Smooth muscle cell (in vitro differentiated cells): ENCODE data around the gene SCUBE1. TPM values are rescaled to one million over a fixed set of nuclear protein-coding genes. Genes with fewer than 3 reads are reported as not detected.

Experiments used
- DNase-seq: peaks from one replicate; lab custom pipeline; 2025; ENCODE audit not compliant: unreplicated experiment; lab: John Stamatoyannopoulos, UW
- H2AFZ ChIP-seq: fragments of 200-600 bp; sonication (generic); 2 replicates; pipeline ENCODE4 v1.6.0; 2016; ENCODE audit warnings: antibody characterized with exemption, low read depth, mild to moderate bottlenecking
- H3F3A ChIP-seq: fragments of 200-600 bp; sonication (generic); 2 replicates; pipeline ENCODE4 v1.6.0; 2017; ENCODE audit warnings: antibody characterized with exemption, low read depth
- H3K27ac ChIP-seq: fragments of 200-600 bp; sonication (generic); 2 replicates; pipeline ENCODE4 v1.5.1; 2016; ENCODE audit warnings: low read depth, mild to moderate bottlenecking
- H3K27me3 ChIP-seq: fragments of 200-600 bp; sonication (generic); 2 replicates; pipeline ENCODE4 v1.6.1; 2016; ENCODE audit warnings: low read depth, mild to moderate bottlenecking
- H3K36me3 ChIP-seq: fragments of 200-600 bp; sonication (generic); 2 replicates; pipeline ENCODE4 v1.5.1; 2016; ENCODE audit warnings: low read depth
- H3K4me1 ChIP-seq: fragments of 200-600 bp; sonication (generic); 2 replicates; pipeline ENCODE4 v1.5.1; 2016; ENCODE audit warnings: low read depth
- H3K4me2 ChIP-seq: fragments of 200-600 bp; sonication (generic); 2 replicates; pipeline ENCODE4 v1.6.0; 2016; ENCODE audit warnings: mild to moderate bottlenecking
- H3K4me3 ChIP-seq: fragments of 200-600 bp; sonication (generic); 2 replicates; pipeline ENCODE4 v1.5.1; 2016; ENCODE audit warnings: mild to moderate bottlenecking
- H3K79me2 ChIP-seq: fragments of 200-600 bp; sonication (generic); 2 replicates; pipeline ENCODE4 v1.6.0; 2016; ENCODE audit warnings: low read depth, mild to moderate bottlenecking
- H3K9ac ChIP-seq: fragments of 200-600 bp; sonication (generic); 2 replicates; pipeline ENCODE4 v1.6.0; 2016; ENCODE audit warnings: low read depth
- H3K9me3 ChIP-seq: fragments of 200-600 bp; sonication (generic); replicated peaks from 2 replicates; pipeline ENCODE4 v1.5.1; 2016; ENCODE audit warnings: low read depth
- H4K20me1 ChIP-seq: fragments of 200-600 bp; sonication (generic); 2 replicates; pipeline ENCODE4 v1.6.0; 2016; ENCODE audit warnings: low read depth
- WGBS: methylation state at CpG from one replicate; pipeline ENCODE4 v1.1.7; 2016; ENCODE audit warnings: low lambda C conversion rate; 5-methylcytosine and 5-hydroxymethylcytosine counted together
- polyA plus RNA-seq: library from polyadenylated mRNA; unstranded; fragments of >200 nt; fragmentation: Nextera tagmentation; extraction: Ambion mirVana; gene quantifications from 2 replicates; pipeline ENCODE4 v1.2.1, GENCODE V29; 2016
- total RNA-seq: library from RNA; depleted of rRNA; stranded (reverse); fragments of >200 nt; gene quantifications from 2 replicates; pipeline ENCODE4 v1.2.3, GENCODE V29; 2014
- TF ChIP-seq, protein P1 (sequence below): fragments of 200-600 bp; sonication (generic); IDR thresholded peaks from 2 replicates; pipeline ENCODE4 v1.5.1; 2017; ENCODE audit warnings: borderline replicate concordance, mild to moderate bottlenecking, antibody characterized with exemption; ENCODE audit not compliant: insufficient read depth, poor library complexity, severe bottlenecking

The SCUBE1 gene
- total and polyA plus RNA-seq, 2 experiments from 2014 or later, result 13.4 to 16.3 TPM

DNA sequence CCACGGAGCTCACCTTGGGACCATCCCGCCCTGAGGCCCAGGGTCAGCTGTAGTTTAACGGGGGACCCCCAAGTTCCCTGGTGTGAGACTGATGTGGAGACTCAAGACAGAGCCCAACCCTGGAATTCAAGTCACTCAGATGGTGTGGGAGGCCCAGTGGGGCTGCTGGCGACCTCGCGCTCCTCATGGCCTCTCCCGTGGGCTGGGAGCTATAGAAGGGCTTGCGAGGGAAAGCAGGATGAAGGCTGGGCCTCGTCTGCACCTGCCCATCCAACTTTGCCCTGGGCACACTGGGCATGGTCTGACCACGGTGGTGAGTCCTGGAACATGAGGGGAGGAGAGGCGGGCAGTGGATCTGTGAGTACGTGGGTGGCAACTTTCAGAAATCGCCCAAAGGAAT, 142.6 kb downstream of the SCUBE1 start:
- no peaks in the 10 kb centered on the region for H3K9me3 ChIP-seq
- H3K27me3 ChIP-seq, result no peaks in the 10 kb centered on the region
- no peak overlapping the region for H3K27ac ChIP-seq
- H3F3A ChIP-seq, result no peaks in the 10 kb centered on the region
- H2AFZ ChIP-seq, result no peak overlapping the region
- no peaks in the 10 kb centered on the region for H4K20me1 ChIP-seq
- no peak overlapping the region for H3K4me3 ChIP-seq
- no peak for DNase-seq
- H3K9ac ChIP-seq, result no peak overlapping the region
- TF ChIP-seq, protein P1, sequence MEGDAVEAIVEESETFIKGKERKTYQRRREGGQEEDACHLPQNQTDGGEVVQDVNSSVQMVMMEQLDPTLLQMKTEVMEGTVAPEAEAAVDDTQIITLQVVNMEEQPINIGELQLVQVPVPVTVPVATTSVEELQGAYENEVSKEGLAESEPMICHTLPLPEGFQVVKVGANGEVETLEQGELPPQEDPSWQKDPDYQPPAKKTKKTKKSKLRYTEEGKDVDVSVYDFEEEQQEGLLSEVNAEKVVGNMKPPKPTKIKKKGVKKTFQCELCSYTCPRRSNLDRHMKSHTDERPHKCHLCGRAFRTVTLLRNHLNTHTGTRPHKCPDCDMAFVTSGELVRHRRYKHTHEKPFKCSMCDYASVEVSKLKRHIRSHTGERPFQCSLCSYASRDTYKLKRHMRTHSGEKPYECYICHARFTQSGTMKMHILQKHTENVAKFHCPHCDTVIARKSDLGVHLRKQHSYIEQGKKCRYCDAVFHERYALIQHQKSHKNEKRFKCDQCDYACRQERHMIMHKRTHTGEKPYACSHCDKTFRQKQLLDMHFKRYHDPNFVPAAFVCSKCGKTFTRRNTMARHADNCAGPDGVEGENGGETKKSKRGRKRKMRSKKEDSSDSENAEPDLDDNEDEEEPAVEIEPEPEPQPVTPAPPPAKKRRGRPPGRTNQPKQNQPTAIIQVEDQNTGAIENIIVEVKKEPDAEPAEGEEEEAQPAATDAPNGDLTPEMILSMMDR, result no peak
- H3K4me2 ChIP-seq, result no peak overlapping the region
- 96% methylated on average over 13 of the region's 13 CpGs for WGBS
- H3K79me2 ChIP-seq, result no peaks in the 10 kb centered on the region
- H3K4me1 ChIP-seq, result no peaks in the 10 kb centered on the region
- no peaks in the 10 kb centered on the region for H3K36me3 ChIP-seq

DNA sequence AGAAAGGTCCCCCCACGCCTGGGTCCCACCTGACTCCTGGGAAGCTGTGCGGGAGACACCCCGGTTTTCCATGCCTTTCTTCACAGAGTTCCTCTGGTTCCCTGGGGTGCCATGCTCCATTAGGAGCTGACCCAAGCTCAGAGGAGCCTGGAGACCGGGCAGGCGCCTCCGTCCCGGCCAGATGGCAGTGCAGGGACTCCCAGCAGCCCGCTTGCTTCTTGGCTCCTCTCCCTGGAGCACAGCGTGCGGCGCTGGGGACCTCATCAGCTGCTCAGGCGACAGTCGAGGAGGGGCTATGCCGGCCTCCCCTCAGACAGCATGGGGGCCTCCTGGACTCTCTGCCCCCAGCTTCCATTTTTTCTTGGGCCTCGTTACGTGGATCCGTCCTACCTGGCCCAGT, 143.1 kb downstream of the SCUBE1 start:
- no peak overlapping the region for H3K9ac ChIP-seq
- H3K79me2 ChIP-seq, result no peaks in the 10 kb centered on the region
- H3K27ac ChIP-seq, result no peak overlapping the region
- 84% methylated on average over 17 of the region's 17 CpGs for WGBS
- H3K9me3 ChIP-seq, result no peaks in the 10 kb centered on the region
- no peak overlapping the region for H2AFZ ChIP-seq
- H3K4me2 ChIP-seq, result no peak overlapping the region
- H3K4me1 ChIP-seq, result no peaks in the 10 kb centered on the region
- no peaks in the 10 kb centered on the region for H3K27me3 ChIP-seq
- H4K20me1 ChIP-seq, result no peaks in the 10 kb centered on the region
- no peak overlapping the region for H3K4me3 ChIP-seq
- DNase-seq, result no peak
- no peaks in the 10 kb centered on the region for H3K36me3 ChIP-seq
- TF ChIP-seq, protein P1, result no peak
- H3F3A ChIP-seq, result no peaks in the 10 kb centered on the region

DNA sequence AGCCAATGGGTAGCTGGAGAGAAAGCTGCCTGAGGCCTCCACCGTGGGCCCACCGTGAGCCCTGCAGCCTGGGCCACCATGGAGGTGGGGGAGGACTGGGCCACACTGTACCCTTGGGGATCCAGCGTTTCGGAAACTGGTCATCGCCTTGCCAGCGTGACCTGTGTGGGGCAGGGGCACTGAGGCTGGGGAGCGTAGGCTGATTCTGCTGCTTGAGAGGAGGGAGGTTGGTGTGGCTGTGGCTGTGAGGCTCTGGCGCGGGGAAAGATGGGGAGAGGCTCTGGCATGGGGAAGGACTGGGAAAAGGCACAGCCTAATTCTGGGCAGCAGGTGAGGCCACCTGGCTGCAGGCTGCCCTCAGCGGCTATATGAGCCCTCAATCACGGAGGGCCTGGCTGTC, 143.6 kb downstream of the SCUBE1 start:
- H3K27ac ChIP-seq, result no peak overlapping the region
- H3K4me2 ChIP-seq, result no peak overlapping the region
- WGBS, result 86% methylated on average over 11 of the region's 11 CpGs
- no peaks in the 10 kb centered on the region for H3K36me3 ChIP-seq
- no peaks in the 10 kb centered on the region for H3K27me3 ChIP-seq
- no peak for DNase-seq
- H4K20me1 ChIP-seq, result no peaks in the 10 kb centered on the region
- no peak overlapping the region for H3K4me3 ChIP-seq
- H3F3A ChIP-seq, result no peaks in the 10 kb centered on the region
- no peak overlapping the region for H2AFZ ChIP-seq
- no peak overlapping the region for H3K9ac ChIP-seq
- H3K9me3 ChIP-seq, result no peaks in the 10 kb centered on the region
- no peaks in the 10 kb centered on the region for H3K4me1 ChIP-seq
- TF ChIP-seq, protein P1, result no peak
- H3K79me2 ChIP-seq, result no peaks in the 10 kb centered on the region

DNA sequence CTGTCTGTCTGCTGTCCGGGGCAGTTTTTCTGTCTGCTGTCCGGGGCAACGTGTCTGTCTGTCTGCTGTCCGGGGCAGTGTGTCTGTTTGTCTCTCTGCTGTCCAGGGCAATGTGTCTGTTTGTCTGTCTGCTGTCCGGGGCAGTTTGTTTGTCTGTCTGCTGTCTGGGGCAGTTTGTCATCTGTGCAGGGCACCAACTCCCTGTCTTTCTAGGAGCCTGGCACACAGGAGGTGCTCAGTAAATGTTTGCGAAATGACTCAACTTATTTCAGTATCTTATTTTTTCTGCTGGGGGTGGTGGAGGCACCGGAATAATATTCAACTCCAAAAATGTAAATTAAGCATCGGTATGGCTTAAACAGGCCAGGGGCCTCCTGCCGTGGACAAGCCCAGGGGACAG, 144.2 kb downstream of the SCUBE1 start:
- Histone ChIP-seq H3K9ac (no peak overlapping the region), H3K27ac (no peak overlapping the region), H3K4me2 (no peak overlapping the region), H3K9me3 (no peaks in the 10 kb centered on the region), H3K4me3 (no peak overlapping the region), H3K27me3 (no peaks in the 10 kb centered on the region), H4K20me1 (no peaks in the 10 kb centered on the region), H3K4me1 (no peaks in the 10 kb centered on the region), H2AFZ (no peak overlapping the region), H3K79me2 (no peaks in the 10 kb centered on the region), H3F3A (no peaks in the 10 kb centered on the region), H3K36me3 (no peaks in the 10 kb centered on the region)
- TF ChIP-seq, protein P1, result no peak
- WGBS, result 83% methylated on average over 9 of the region's 9 CpGs
- DNase-seq, result no peak
